Measurements from ENCODE around the gene PLEKHA4. TPM values are rescaled to one million over a fixed set of nuclear protein-coding genes. Genes with fewer than 3 reads are reported as not detected.
"Not testable (repeated sequence)": the region's sequence is repeated elsewhere in the genome, so short reads cannot be mapped to it uniquely, and the experiment has no call there.

The PLEKHA4 gene
- total RNA-seq, 1 donor from 2014 or later: 18.9 TPM

DNA sequence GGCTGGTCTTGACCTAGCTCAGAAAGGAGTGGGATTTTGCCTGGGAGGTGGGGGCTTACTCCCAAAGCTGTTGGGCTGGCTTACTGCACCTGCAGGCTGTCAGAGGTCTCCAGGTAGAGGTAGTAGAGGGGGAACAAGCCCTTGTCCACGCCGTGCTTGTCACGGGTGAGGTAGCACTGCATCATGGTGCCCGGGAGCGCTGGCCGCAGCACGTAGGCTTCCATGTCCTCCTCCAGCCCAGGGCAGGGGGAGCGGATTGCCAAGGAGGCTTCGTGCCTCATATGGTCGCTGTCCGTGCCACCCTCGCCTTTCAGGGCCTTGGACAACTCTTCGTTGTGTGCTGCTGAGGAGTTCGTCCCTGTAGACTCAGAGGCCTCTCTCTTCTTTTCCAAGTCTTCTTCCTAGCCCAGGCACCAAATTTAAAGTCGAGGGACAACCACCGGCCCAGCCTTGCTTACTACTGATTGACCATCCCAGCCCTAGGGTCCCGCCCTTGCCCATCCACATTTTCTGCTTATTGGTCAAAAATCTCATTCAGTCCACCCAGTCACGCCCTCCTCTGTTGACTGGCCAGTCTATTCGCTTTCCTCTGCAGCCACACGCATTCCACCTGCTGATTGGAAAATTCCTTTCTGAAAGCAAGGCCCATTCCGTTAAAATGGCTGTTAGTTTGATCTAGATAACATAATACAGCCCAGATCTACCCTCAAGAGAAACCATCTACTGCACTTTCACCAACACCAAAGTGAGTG is 19.6 kb upstream of the PLEKHA4 start:
- no peak for DNase-seq (ENCODE audit: low spot score)

- no peak for DNase-seq (ENCODE audit: low spot score)
These were observed 15.3 kb upstream of the PLEKHA4 start for GRCh38 chr19:48883726-48884125.

- DNase-seq (ENCODE audit: low spot score): no peak
These were observed 13.6 kb upstream of the PLEKHA4 start for GRCh38 chr19:48881741-48882657.

GRCh38 chr19:48879696-48880095 is 11.3 kb upstream of the PLEKHA4 start:
- not testable (repeated sequence) for DNase-seq (ENCODE audit: low spot score)

GRCh38 chr19:48879025-48879637 is 10.7 kb upstream of the PLEKHA4 start:
- no peak for DNase-seq (ENCODE audit: low spot score)

GRCh38 chr19:48878196-48879024 is 10.0 kb upstream of the PLEKHA4 start:
- no peak for DNase-seq (ENCODE audit: low spot score)

DNA sequence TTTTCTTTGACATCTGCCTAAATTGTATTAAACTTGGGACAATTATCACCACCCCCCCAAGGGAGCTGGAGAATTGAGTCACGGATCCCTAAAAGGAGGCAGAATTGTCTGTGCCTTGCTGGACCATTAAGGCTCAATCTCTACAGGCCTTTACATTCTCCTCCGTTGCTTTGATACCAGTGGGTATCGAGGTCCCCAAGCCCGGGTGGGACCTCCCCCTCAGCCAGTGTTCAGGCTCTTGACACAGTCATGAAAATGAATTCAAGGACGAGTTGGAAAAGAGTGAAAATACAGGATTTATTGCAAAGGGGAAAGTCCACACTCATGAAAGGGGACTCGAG is 9.4 kb upstream of the PLEKHA4 start:
- DNase-seq (ENCODE audit: low spot score): no peak

- not testable (repeated sequence) for DNase-seq (ENCODE audit: low spot score)
These were observed 7.9 kb upstream of the PLEKHA4 start for GRCh38 chr19:48876043-48876981.

DNA sequence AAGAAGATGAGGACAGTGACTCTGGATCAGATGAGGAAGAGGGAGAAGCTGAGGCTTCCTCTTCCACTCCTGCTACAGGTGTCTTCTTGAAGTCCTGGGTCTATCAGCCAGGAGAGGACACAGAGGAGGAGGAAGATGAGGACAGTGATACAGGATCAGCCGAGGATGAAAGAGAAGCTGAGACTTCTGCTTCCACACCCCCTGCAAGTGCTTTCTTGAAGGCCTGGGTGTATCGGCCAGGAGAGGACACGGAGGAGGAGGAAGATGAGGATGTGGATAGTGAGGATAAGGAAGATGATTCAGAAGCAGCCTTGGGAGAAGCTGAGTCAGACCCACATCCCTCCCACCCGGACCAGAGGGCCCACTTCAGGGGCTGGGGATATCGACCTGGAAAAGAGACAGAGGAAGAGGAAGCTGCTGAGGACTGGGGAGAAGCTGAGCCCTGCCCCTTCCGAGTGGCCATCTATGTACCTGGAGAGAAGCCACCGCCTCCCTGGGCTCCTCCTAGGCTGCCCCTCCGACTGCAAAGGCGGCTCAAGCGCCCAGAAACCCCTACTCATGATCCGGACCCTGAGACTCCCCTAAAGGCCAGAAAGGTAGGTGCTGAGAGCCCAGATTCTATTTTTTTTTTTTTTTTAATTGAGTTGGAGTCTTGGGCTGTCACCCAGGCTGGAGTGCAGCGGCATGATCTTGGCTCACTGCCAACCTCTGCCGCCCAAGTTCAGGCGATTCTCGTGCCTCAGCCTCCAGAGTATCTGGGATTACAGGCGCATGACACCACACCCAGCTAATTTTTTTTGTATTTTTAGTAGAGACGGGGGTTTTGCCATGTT is 6.1 kb upstream of the PLEKHA4 start:
- DNase-seq (ENCODE audit: low spot score): no peak

- DNase-seq (ENCODE audit: low spot score): no peak
These were observed 5.3 kb upstream of the PLEKHA4 start for GRCh38 chr19:48873476-48874302.

DNA sequence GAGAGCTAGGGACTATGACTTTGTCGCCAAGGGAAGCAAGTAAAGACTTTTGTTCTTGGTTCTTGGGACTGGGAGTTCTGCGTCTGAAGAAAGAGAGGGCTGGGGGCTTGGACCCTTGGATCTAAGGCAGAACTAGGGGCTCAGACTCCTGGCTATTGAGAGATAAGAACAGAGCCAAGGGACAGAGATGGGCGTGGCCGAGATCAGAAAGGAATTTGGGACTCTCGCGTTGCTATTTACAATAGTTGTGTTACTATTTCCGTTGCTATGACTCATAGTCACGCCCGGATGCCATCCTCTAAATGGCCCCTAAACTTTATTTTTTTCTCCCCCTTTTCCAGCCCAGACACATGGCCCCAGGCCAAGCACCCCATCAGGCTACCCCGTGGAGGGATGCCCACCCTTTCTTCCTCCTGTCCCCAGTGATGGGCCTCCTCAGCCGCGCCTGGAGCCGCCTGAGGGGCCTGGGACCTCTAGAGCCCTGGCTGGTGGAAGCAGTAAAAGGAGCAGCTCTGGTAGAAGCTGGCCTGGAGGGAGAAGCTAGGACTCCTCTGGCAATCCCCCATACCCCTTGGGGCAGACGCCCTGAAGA is 4.6 kb upstream of the PLEKHA4 start:
- peak; percentile 92 for DNase-seq (ENCODE audit: low spot score)

GRCh38 chr19:48872182-48872883 is 3.9 kb upstream of the PLEKHA4 start, which contains the start of gene PPP1R15A:
Gene PPP1R15A (plus strand): TSS chr19:48872421. CDS start chr19:48873234, 813 bp downstream.
- peak; percentile 99 for DNase-seq (ENCODE audit: low spot score)

DNA sequence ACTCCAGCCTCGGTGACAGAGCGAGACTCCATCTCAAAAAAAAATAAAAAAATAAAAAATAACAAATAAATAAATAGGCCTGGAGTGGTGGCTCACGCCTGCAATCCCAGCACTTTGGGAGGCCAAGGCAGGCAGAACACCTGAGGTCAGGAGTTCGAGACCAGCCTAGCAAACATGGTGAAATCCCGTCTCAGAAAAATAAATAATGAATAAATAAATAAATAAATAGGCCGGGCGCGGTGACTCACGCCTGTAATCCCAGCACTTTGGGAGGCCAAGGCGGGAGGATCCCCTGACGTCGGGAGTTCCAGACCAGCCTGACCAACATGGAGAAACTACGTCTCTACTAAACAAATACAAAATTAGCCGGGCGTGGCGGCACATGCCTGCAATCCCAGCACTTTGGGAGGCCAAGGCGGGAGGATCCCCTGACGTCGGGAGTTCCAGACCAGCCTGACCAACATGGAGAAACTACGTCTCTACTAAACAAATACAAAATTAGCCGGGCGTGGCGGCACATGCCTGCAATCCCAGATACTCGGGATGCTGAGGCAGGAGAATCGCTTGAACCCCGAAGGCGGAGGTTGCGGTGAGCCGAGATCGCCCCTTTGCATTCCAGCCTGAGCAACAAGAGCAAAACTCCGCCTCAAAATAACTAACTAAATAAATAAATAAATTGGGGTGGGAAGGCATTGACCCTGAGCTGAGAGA is 3.2 kb upstream of the PLEKHA4 start:
- DNase-seq (ENCODE audit: low spot score): not testable (repeated sequence)

DNA sequence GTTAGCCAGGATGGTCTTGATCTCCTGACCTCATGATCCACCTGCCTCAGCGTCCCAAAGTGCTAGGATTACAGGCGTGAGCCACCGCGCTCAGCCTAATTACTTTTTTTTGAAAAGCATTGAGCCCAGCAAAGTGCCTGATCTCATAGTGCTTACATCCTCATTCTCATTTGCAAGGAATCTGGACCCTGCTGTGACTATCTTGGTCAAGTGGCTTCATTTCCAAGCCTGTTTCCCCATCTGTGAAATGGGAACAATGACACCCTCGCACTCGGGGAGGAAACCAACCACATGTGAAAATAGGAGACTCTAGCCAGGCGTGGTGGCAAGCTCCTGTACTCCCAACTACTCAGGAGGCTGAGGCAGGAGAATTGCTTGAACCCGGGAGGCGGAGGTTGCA is 1.6 kb upstream of the PLEKHA4 start:
- DNase-seq (ENCODE audit: low spot score): no peak

DNA sequence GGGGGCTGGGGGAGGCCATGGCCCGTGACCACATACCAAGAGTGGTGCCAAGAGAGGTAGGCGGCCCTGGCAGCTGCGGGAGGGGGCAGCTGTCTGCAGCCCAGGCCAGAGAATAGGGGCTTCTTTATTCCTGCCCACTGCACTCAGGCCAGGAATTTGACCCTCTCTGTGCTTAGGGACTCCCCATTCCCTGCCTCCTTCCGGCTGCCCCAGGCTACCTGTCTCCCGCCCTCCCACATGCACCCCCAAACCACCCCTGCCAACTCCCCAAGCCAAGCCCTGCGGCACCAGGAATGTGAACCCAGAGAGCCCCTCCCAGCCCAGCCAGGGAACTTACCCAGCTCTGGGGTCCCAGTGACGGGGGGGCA is 687 bp downstream of the PLEKHA4 start:
- DNase-seq (ENCODE audit: low spot score): no peak

GRCh38 chr19:48867123-48867745 is 1.2 kb downstream of the PLEKHA4 start:
- no peak for DNase-seq (ENCODE audit: low spot score)

Data from mucosa of gallbladder (tissue), 1 donor.